NT2/D1 (cell line): ENCODE measurements around the gene YY2.
"Not testable (repeated sequence)": the region's sequence is repeated elsewhere in the genome, so short reads cannot be mapped to it uniquely, and the experiment has no call there.

Source experiments
- DNase-seq: peaks from one replicate; pipeline ENCODE4 v3.0.0-alpha.2; 2011; ENCODE audit warnings: low read depth, low spot score
- H3K27me3 ChIP-seq: 2 replicates; pipeline ENCODE4 v1.6.0; 2011; ENCODE audit warnings: mild to moderate bottlenecking; ENCODE audit not compliant: insufficient read length, insufficient read depth
- H3K36me3 ChIP-seq: 2 replicates; pipeline ENCODE4 v1.6.1; 2011; ENCODE audit warnings: mild to moderate bottlenecking, low read length, mixed read lengths; ENCODE audit not compliant: insufficient read depth, insufficient read length
- H3K4me1 ChIP-seq: 2 replicates; pipeline ENCODE4 v1.5.1; 2011; ENCODE audit not compliant: insufficient read depth, insufficient read length
- H3K4me3 ChIP-seq: 2 replicates; pipeline ENCODE4 v1.5.1; 2011; ENCODE audit warnings: low read depth; ENCODE audit not compliant: insufficient read length
- H3K9ac ChIP-seq: 2 replicates; pipeline ENCODE4 v1.6.0; 2011; ENCODE audit warnings: low read depth; ENCODE audit not compliant: insufficient read length
- H3K9me3 ChIP-seq: 2 replicates; pipeline ENCODE4 v1.5.1; 2011; ENCODE audit warnings: mild to moderate bottlenecking, low read length; ENCODE audit not compliant: insufficient read depth
- SUZ12 ChIP-seq: IDR thresholded peaks from 2 replicates; pipeline ENCODE4 v1.6.1; 2011; ENCODE audit not compliant: insufficient read length, insufficient read depth; ENCODE audit errors: extremely low read depth
- YY1 ChIP-seq: IDR thresholded peaks from 2 replicates; pipeline ENCODE4 v1.6.1; 2011; ENCODE audit not compliant: insufficient read length, insufficient read depth
- ZNF274 ChIP-seq: IDR thresholded peaks from 2 replicates; pipeline ENCODE4 v1.6.1; 2011; ENCODE audit warnings: mild to moderate bottlenecking, low read depth, low read length

YY2 gene

DNA sequence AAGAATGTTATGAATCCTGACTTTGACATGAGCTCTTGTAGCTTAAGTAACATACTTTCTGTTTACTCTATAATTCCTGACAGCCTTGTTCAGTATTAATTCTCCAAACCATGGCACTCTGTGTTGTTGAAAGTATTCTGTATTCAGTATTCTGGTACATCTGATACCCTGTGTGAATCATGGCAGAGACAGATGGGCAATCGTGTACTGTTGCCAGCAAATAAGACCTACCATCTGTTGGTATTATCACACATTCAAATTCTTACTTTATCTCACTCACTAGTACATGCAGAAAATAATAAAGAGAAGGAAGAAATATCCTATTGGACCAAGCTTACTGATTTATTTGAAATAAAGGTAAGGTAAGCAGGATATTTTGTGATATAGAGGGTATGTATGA is 8.4 kb upstream of the YY2 start:
- H3K27me3 ChIP-seq, result no peaks in the 10 kb centered on the region
- H3K4me1 ChIP-seq, result no peaks in the 10 kb centered on the region
- H3K9me3 ChIP-seq, result no peaks in the 10 kb centered on the region
- no peak for TF ChIP-seq SUZ12
- TF ChIP-seq YY1, result no peak
- TF ChIP-seq ZNF274, result no peak
- no peak overlapping the region for H3K9ac ChIP-seq
- no peak for DNase-seq
- H3K4me3 ChIP-seq, result no peak overlapping the region
- H3K36me3 ChIP-seq, result peaks cover 53% of the 10 kb centered on the region

DNA sequence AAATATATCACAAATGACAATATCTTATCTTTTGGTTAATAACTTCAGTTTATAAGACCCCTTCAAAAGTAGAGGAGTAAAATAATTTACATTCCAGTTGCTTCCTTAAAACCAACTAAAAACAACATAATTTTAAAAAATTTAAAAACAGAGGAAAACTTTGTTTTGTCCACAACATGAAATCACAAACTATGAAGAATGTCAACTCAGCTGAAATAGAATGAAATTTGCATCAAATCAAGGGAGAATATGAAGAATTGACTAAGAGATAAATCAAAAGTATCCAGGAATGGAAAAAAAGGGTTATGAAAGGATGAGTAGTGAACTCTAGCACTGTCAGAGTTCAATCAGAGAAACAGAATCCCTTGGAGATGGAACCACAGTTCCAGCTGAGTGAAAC is 2.2 kb upstream of the YY2 start:
- Histone ChIP-seq H3K9me3 (no peaks in the 10 kb centered on the region), H3K4me3 (no peak overlapping the region), H3K4me1 (no peaks in the 10 kb centered on the region), H3K36me3 (peaks cover 47% of the 10 kb centered on the region), H3K9ac (no peak overlapping the region), H3K27me3 (no peaks in the 10 kb centered on the region)
- TF ChIP-seq SUZ12 (no peak), ZNF274 (no peak), YY1 (no peak)
- no peak for DNase-seq

DNA sequence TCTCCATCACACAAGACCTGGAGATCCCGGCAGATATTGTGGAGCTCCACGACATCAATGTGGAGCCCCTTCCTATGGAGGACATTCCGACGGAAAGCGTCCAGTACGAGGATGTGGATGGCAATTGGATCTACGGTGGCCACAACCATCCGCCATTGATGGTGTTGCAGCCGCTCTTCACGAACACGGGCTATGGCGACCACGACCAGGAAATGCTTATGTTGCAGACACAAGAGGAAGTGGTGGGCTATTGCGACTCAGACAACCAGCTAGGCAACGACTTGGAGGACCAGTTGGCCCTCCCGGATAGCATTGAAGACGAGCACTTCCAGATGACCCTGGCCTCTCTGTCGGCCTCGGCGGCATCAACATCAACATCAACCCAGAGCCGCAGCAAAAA is 717 bp downstream of the YY2 start:
- H3K9ac ChIP-seq, result no peak overlapping the region
- TF ChIP-seq YY1 (no peak), SUZ12 (no peak)
- no peak for DNase-seq
- H3K4me3 ChIP-seq, result no peak overlapping the region
- H3K4me1 ChIP-seq, result no peaks in the 10 kb centered on the region
- H3K27me3 ChIP-seq, result no peaks in the 10 kb centered on the region
- H3K9me3 ChIP-seq, result no peaks in the 10 kb centered on the region
- peaks cover 42% of the 10 kb centered on the region for H3K36me3 ChIP-seq

DNA sequence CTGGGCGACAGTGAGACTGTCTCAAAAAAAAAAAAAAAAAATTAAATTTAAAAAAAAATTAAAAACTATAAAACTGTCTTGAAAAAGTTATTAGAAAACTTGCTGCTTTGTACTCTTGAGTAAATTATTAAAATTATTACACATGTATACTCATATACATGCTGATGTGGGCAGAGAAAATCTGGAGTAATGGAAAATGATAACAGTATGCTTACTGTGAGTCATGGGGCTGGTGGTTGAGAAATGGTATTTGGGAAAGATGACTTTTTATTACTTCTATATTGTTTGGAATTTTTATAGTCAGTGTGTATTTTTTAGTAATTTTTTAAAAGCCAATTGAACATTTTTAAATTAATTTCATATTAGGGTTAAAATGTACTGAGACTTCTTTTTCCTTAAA is 7.5 kb downstream of the YY2 start:
- DNase-seq, result no peak
- H3K27me3 ChIP-seq, result no peaks in the 10 kb centered on the region
- H3K9ac ChIP-seq, result no peak overlapping the region
- H3K9me3 ChIP-seq, result no peaks in the 10 kb centered on the region
- no peaks in the 10 kb centered on the region for H3K4me1 ChIP-seq
- H3K4me3 ChIP-seq, result no peak overlapping the region
- TF ChIP-seq YY1, result no peak
- no peak for TF ChIP-seq SUZ12
- TF ChIP-seq ZNF274, result no peak
- H3K36me3 ChIP-seq, result no peaks in the 10 kb centered on the region

DNA sequence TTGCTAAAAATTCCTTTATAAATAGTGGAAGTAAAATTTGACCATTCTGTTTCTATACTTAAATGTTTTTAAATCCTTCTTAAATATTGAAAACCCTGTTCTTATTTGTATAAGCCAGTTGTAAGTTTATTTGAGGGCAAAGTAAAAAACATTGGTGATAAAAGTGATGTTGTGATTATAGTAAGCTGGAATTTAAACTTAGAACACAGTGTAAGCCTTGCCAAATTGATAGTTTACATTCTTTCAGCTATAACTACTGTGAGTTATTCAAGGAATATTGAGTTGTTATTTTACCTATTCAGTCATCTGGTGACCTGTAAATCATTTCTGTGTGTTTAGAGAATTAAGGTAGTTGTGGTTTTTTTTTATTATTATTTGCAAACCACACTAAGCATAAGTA is 9.6 kb downstream of the YY2 start:
- H3K27me3 ChIP-seq, result no peaks in the 10 kb centered on the region
- H3K4me3 ChIP-seq, result no peak overlapping the region
- no peaks in the 10 kb centered on the region for H3K4me1 ChIP-seq
- no peak overlapping the region for H3K9ac ChIP-seq
- H3K36me3 ChIP-seq, result peaks cover 10% of the 10 kb centered on the region
- no peak for DNase-seq
- no peak for TF ChIP-seq ZNF274
- H3K9me3 ChIP-seq, result no peaks in the 10 kb centered on the region

DNA sequence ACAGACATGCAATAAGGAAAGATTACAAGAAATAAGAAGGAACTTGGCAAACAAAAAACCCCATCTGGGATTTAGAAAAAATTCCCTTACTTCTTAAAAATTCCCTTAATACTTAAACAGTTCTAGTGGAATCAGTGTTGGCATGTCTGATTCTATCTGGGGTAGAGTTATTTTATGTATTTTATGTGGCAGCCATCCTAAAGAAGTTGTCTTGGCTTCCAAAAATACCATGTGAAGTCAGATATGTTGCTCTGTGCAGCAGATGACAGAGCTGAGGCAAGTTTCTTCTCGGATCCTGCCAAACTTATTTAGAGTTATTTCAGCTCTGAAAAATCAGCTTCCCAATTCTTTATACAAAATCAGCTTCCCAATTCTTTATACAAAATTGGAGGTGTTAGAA is 14.7 kb downstream of the YY2 start:
- H3K9me3 ChIP-seq, result no peaks in the 10 kb centered on the region
- H3K9ac ChIP-seq, result no peak overlapping the region
- no peak for DNase-seq
- no peaks in the 10 kb centered on the region for H3K27me3 ChIP-seq
- no peaks in the 10 kb centered on the region for H3K4me1 ChIP-seq
- H3K4me3 ChIP-seq, result no peak overlapping the region
- H3K36me3 ChIP-seq, result peaks cover 10% of the 10 kb centered on the region
- TF ChIP-seq SUZ12, result no peak
- TF ChIP-seq ZNF274, result no peak
- no peak for TF ChIP-seq YY1

DNA sequence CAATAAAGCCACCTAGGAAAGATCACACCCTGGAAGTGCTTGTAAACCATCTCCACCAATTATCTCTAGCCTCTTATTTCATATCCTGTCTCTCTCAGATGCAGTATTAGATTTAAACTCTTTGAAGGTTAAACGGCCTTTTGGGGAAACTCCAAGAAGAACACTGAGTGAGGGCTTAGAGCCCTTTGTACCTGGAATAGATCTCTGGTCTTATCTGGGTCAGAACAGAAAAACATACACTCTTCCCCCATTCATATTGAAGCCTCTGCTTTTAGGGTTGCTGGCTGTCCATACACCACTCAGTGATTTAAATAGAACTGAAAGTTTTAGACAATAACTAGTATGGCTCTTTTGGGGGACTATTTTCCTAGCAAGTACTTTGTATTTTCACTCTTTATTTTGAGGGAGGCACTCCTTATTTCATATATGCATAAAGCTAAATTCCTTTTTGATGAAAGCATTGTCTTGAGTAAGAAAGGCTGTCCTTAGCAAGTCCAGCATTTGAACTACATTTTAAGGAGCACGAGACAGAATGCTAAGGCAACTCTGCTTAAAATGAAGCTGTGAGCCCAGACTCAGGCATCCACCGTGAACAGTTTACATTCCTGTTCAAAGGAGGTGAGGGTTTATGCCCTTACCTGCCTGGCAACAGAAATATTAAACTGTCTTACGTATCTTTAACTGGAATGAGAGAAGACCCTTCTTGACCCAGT is 17.4 kb downstream of the YY2 start:
- H3K4me1 ChIP-seq, result no peaks in the 10 kb centered on the region
- DNase-seq, result no peak
- TF ChIP-seq YY1 (no peak), ZNF274 (no peak), SUZ12 (no peak)
- no peak overlapping the region for H3K9ac ChIP-seq
- no peaks in the 10 kb centered on the region for H3K27me3 ChIP-seq
- H3K36me3 ChIP-seq, result peaks cover 14% of the 10 kb centered on the region
- H3K9me3 ChIP-seq, result no peaks in the 10 kb centered on the region
- H3K4me3 ChIP-seq, result no peak overlapping the region

DNA sequence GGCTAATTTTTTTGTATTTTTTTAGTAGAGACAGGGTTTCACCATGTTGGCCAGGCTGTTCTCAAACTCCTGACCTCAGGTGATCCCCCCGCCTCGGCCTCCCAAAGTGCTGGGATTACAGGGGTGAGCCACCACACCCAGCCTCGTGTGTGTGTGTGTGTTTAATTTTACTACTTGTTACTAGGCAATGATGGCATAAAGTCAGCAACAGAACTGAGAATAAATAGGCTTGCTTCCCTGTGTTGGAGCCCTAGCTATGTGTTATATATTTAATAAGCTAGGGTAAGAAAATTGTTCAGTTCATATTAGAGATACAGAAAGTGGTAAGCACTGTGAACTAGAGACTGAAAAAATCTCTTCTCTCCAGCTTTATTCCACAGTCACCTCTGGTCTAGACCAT is 18.4 kb downstream of the YY2 start:
- H3K27me3 ChIP-seq, H3K9ac ChIP-seq, H3K9me3 ChIP-seq, DNase-seq, H3K4me1 ChIP-seq, H3K4me3 ChIP-seq: not testable (repeated sequence)
- peaks cover 15% of the 10 kb centered on the region for H3K36me3 ChIP-seq
